Thyroid gland (tissue), 4 donors: ENCODE data around the gene SPRED2. TPM values are rescaled to one million over a fixed set of nuclear protein-coding genes. Genes with fewer than 3 reads are reported as not detected.
A peak's percentile ranks its signal among the peaks of the same experiment; 100 is the strongest.

Experiments used
- DNase-seq, 2 donors: peaks; one replicate each; pipeline ENCODE4 v3.0.0-alpha.2; 2019
- H3K27ac ChIP-seq, 3 donors: fragments of 200-600 bp; sonication (generic); 1 replicate in 2 of 3; 2 replicates in 1 of 3; pipeline ENCODE4 v1.5.1; 2016 to 2019; ENCODE audit warnings: mild to moderate bottlenecking in 1 of 3, moderate library complexity in 1 of 3
- H3K27me3 ChIP-seq: fragments of 200-600 bp; sonication (generic); one replicate; pipeline ENCODE4 v1.5.1; 2019
- H3K36me3 ChIP-seq, 2 donors: fragments of 200-600 bp; sonication (generic); one replicate each; pipeline ENCODE4 v1.5.1; 2016 to 2019
- H3K4me1 ChIP-seq, 2 donors: fragments of 200-600 bp; sonication (generic); one replicate each; pipeline ENCODE4 v1.5.1; 2017 to 2019
- H3K4me3 ChIP-seq, 3 donors: fragments of 200-600 bp; sonication (generic); replicated peaks in 1 of 3; 1 replicate in 2 of 3; 2 replicates in 1 of 3; pipeline ENCODE4 v1.5.1; 2016; ENCODE audit warnings: mild to moderate bottlenecking in 1 of 3
- H3K9me3 ChIP-seq: fragments of 200-600 bp; sonication (generic); one replicate; pipeline ENCODE4 v1.5.1; 2017
- CTCF ChIP-seq, 6 experiments: fragments of 200-600 bp in 3 of 6; fragments of 450-650 bp in 3 of 6; sonication (generic) in 3 of 6; IDR thresholded peaks; one replicate each; pipeline ENCODE4 v1.5.1; 2016 to 2019; ENCODE audit warnings: antibody characterized with exemption in 6 of 6, mild to moderate bottlenecking in 2 of 6, inconsistent platforms in 1 of 6, moderate library complexity in 1 of 6
- POLR2A ChIP-seq, 2 donors: fragments of 450-650 bp; IDR thresholded peaks; one replicate each; pipeline ENCODE4 v1.6.1; 2017; ENCODE audit warnings: antibody characterized with exemption in 2 of 2, mild to moderate bottlenecking in 2 of 2, moderate library complexity in 1 of 2
- WGBS, 2 donors: methylation state at CpG; one replicate each; pipeline ENCODE4 v1.1.5; 2017; 5-methylcytosine and 5-hydroxymethylcytosine counted together
- intact Hi-C: fragments of 100-400 bp; cut with DNase I; formaldehyde crosslinking; loops from one replicate; pipeline ENCODE4 v1.15.1; 2023
- total RNA-seq, 4 donors: library from RNA; depleted of rRNA; stranded (reverse); fragments of >200 nt; gene quantifications; one replicate each; pipeline ENCODE4 v1.2.3, GENCODE V29; 2016

The SPRED2 gene
- total RNA-seq, 4 donors from 2014 or later, result 18.8 to 44.0 (median 25.4) TPM

DNA sequence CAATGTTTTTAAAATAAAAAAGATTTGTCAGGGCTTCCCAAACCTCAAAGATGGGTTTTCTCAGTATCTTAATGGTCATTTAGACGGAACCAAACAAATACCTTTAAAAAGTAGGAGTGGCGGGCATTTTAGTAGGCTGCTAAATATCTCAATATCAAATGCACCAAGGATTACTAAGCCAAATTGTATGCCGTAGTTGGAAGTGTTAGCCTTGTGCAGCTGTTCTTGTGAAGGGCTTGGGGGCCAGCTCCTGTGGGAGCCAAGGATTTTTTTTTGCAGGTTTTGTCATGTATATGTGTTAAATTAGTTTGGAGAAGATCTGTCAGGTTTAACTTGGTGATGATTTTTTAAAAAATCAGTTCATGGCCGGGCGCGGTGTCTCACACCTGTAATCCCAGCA, 152.6 kb downstream of the SPRED2 start:
- H3K4me1 ChIP-seq, result peaks cover 12 to 33% of the 10 kb centered on the region in 2 donors
- no peaks in the 10 kb centered on the region for H3K9me3 ChIP-seq
- no peak overlapping the region for H3K27ac ChIP-seq
- DNase-seq, result no peak
- intact Hi-C loops, result no loop called here
- H3K27me3 ChIP-seq, result no peaks in the 10 kb centered on the region
- no peak for TF ChIP-seq POLR2A (IDR thresholded peaks at IDR 0.05)
- TF ChIP-seq CTCF (IDR thresholded peaks at IDR 0.05), result no peak
- WGBS, 2 donors, result 94 to 96% methylated on average over 6 of the region's 6 CpGs
- no peak overlapping the region for H3K4me3 ChIP-seq
- no peaks in the 10 kb centered on the region for H3K36me3 ChIP-seq

- no peak overlapping the region for H3K4me3 ChIP-seq
- no peaks in the 10 kb centered on the region for H3K36me3 ChIP-seq
- 30 to 34% methylated on average over 6 of the region's 6 CpGs for WGBS, 2 donors
- H3K27ac ChIP-seq, result no peak overlapping the region
- intact Hi-C loops, result no loop called here
- H3K4me1 ChIP-seq, result peaks cover 12 to 33% of the 10 kb centered on the region in 2 donors
- no peak for DNase-seq
- H3K9me3 ChIP-seq, result no peaks in the 10 kb centered on the region
- H3K27me3 ChIP-seq, result no peaks in the 10 kb centered on the region
- no peak for TF ChIP-seq CTCF (IDR thresholded peaks at IDR 0.05)
- no peak for TF ChIP-seq POLR2A (IDR thresholded peaks at IDR 0.05)
Observed at GRCh38 chr2:65278531-65278981, 153.8 kb downstream of the SPRED2 start.

GRCh38 chr2:65277791-65278483, 154.5 kb downstream of the SPRED2 start:
- no peak overlapping the region for H3K27ac ChIP-seq
- peak; percentile 73 to 82 for DNase-seq
- TF ChIP-seq POLR2A (IDR thresholded peaks at IDR 0.05), result no peak
- peak in 2 of 6 experiments; percentile 15 to 33 for TF ChIP-seq CTCF (IDR thresholded peaks at IDR 0.05)
- WGBS, 2 donors, result 21 to 35% methylated on average over 5 of the region's 5 CpGs
- intact Hi-C loops, result no loop called here
- no peak overlapping the region for H3K4me3 ChIP-seq
- H3K27me3 ChIP-seq, result no peaks in the 10 kb centered on the region
- H3K9me3 ChIP-seq, result no peaks in the 10 kb centered on the region
- H3K4me1 ChIP-seq, result peaks cover 12 to 33% of the 10 kb centered on the region in 2 donors
- H3K36me3 ChIP-seq, result peaks cover under 1 to 2% of the 10 kb centered on the region in 2 donors

DNA sequence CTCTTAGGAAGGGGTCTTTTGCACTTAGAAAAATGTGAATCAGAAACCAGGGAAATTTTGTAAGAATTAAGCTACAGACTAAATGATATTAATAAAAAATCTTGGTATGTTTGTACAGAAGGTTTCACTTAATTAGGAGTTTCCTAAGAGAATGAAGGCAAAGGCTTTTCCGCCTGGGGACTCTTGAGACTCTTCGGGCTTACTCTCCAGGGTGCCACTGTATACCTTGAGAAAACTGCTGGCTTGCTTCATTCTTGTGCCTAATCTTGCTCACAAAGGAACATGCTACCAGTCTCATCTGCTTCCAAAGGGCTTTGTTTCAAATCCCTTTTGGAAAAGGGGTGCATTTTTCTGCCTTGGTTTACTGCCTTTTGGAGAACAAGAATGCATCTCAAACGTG, 155.3 kb downstream of the SPRED2 start:
- intact Hi-C loops, result no loop called here
- TF ChIP-seq POLR2A (IDR thresholded peaks at IDR 0.05), result no peak
- TF ChIP-seq CTCF (IDR thresholded peaks at IDR 0.05), result no peak
- DNase-seq, result no peak
- WGBS, 2 donors, result 68 to 71% methylated on average over 3 of the region's 3 CpGs
- Histone ChIP-seq H3K4me1 (peaks cover 12 to 32% of the 10 kb centered on the region in 2 donors), H3K36me3 (peaks cover 3 to 6% of the 10 kb centered on the region in 2 donors), H3K4me3 (no peak overlapping the region), H3K27ac (no peak overlapping the region), H3K27me3 (no peaks in the 10 kb centered on the region), H3K9me3 (no peaks in the 10 kb centered on the region)

DNA sequence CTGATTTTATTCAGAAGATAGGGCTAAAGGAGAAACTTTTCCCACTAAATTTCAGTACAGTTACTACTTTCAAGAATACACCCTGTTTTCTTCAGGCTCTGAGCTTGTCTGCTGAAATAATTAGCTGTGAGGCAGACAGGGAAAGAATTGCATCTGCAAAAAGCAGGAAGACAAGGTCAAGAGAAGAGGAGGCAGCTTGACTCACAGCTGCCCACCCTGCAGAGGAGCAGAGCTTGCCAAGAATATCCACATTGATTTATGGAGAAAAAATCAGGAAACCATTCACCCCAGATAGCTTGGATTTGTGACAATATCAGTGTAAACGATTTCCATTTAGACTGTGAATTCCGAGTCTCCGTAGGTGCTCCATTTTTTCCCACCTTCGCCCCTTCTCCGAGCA, 155.8 kb downstream of the SPRED2 start:
- intact Hi-C loops, result no loop called here
- Histone ChIP-seq H3K36me3 (peaks cover 3 to 11% of the 10 kb centered on the region in 2 donors), H3K27ac (no peak overlapping the region), H3K9me3 (no peaks in the 10 kb centered on the region), H3K27me3 (no peaks in the 10 kb centered on the region), H3K4me1 (peaks cover 12 to 27% of the 10 kb centered on the region in 2 donors), H3K4me3 (no peak overlapping the region)
- DNase-seq, result no peak
- TF ChIP-seq CTCF (IDR thresholded peaks at IDR 0.05) (no peak), POLR2A (IDR thresholded peaks at IDR 0.05) (no peak)
- WGBS, 2 donors, result 71 to 79% methylated on average over 5 of the region's 5 CpGs
